Kidney tubule cell (primary cell): ENCODE results near the gene PEPD.

Experiments
- DNase-seq: peaks from one replicate; pipeline ENCODE4 v3.0.0-alpha.2; 2018; ENCODE audit warnings: low spot score

Gene PEPD

DNA sequence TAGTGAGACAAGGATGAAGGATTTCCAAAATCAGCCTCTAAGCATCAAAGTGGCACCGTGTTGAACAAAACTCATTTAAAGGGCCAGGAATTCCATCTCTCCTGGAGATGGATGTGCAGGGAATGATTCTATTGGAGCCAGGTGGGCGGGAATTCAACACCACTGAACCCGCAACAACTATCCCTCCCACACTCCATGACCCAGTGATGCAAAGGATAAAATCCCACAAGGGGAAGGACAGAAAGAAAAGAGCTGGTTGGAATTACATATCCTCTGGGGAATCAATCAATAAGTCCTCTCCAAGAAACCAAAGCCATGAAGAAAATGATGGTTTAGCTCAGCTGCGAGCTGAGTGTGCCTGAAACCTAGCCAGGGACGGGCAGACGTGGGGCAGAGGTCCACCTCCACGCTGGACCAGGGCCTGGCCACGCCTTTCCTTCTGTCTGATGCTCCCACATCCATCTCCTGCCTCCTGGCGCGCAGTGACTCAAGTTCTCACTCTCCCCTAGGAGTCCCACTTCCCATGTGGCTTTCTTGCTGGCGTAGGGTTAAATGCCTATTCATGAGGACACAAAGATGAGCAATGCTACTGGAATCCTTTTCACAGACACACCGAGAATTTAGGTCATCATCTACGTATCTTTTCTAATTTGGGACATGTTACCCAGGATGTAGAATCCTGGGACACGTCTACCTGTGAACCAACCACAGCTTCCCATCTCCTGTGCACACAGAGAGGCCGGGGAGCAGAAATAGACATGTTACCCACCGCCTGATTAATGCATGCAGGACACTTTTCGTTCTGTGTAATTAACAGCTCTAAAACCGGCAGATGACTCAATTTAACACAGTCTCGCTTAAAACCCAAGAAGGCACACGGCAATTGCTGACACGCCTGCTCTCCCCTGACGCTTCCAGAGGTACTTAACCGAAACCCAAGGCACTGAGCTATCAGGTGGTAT, 48.6 kb downstream of the PEPD start:
- DNase-seq: peak; percentile 69

DNA sequence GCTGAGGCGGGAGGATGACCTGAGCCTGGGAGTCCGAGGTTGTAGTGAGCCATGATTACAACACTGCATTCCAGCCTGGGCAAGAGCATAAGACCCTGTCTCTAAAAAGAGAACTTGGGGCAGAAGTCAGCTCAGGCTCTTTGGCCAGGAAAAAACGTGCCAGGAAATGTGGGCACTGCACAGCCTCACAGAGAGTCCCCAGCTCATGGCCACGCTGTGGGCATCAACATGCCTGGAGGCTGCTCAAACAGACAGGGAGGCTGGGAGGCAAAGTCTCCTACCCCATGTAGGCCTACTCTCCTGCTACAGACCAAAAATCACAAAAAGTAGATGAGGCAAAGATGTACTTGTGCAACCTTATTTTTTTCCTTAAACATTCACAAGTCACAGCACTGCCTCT, 49.4 kb downstream of the PEPD start:
- DNase-seq: no peak

DNA sequence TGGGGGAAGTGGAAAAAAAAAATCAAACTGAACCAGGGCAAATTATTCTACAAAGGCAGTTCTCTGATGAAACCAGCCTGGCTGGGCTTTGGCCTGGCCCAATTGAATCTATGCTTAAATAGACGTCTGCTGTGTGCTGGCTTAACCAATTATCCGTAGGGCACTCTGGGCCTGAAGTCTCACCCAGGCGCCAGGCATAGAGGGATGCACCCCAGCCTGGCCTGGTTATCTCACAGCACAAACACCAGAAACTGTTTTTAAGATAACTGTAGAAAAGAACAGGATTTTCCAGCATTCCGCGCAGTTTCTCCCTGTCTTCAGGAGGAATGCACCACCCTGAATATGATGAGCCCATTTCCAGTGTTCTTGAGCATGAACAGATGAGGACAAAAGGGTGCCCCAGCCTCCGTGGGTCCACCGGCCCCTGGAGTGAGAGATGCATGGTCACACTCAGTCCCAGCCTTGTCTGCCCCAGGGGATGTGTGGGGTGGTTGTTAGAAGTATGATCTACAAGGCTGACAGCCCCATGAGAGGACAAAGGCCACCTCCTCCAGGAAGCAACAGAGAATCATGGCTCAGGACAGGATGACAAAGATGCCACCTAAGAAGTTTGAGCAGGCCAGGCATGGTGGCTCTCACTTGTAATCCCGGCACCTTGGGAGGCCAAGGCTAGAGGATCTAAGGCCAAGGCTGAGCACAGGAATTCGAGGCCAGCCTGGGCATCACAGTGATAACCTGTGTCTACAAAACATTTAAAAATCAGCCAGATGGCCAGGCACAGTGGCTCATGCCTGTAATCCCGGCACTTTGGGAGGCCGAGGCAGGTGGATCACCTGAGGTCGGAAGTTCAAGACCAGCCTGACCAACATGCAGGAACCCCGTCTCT, 50.2 kb downstream of the PEPD start:
- no peak for DNase-seq

DNA sequence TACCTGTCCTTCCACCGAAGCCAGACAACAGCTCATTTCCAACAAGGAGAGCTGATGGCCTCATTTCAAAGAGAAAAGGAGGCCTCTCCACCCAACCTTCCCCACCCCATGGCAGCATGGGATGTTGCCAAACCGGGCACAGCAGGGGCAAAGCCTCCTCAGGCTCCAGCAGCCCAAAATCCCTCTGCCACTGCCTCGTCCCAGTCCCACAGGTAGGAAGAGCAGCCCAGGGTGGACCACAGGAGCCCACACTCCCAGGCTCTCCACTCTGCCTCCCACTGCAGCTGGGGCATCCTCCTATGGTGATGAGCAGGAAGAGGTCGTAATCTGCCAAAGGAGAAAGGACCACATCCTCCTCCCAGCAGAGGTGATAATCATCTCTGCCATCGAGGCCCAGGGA, 50.9 kb downstream of the PEPD start:
- DNase-seq: no peak

DNA sequence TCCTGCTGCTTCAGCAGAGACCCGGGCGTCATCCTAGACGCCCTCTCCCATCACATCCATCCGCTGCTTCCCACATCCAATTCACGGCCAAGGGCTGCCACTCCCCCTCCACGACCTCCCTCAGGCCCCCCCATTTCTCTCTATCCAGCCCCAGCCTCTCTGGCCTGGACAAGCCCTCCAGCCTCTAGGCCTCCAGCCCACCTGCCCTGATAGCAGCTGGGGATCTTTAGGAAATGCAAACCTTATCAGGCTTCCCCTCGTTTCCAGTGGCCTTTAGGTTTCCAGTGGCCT, 51.6 kb downstream of the PEPD start:
- DNase-seq: no peak

DNA sequence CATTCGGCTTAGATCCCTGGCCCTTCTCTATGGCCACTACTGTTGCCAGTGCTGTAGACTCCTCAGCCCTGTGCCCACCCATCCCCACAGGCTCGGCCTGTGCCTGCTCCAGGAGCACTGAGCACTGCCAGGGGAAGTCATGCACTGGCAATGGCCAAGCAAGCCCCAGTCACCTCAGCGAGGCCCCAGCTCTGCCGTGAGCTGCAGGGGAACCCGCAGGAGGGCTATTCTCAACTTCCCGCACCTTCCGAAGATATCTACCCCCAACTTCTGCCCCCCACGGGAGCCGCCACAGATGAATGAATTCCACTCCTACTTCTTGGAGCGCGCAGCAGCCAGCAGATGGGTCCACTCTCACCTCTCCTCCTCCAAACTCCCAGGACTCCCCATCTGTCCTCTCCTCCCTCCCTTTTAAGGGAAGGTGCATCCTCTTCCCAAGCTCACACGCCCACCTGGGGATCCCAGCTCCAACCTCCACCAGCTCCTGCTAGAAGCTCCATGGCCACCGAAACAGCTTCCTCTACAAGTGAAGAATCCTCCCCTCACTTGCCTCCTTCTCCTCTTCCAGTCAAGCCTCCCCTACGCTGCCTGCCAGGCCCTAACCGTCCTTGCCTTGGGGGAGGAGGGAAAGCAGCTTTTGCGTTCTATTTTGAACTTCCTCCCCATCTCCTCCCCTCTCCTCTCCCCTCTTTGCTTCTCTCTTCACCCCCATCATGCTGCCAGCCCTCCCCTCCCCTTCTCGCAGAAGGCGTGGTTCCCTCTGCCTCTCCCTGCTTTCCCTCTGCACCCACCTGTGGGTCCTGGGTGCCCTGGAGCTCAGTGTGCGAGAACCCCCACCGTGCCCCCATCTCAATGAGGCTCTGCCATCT, 52.2 kb downstream of the PEPD start:
- DNase-seq: no peak

DNA sequence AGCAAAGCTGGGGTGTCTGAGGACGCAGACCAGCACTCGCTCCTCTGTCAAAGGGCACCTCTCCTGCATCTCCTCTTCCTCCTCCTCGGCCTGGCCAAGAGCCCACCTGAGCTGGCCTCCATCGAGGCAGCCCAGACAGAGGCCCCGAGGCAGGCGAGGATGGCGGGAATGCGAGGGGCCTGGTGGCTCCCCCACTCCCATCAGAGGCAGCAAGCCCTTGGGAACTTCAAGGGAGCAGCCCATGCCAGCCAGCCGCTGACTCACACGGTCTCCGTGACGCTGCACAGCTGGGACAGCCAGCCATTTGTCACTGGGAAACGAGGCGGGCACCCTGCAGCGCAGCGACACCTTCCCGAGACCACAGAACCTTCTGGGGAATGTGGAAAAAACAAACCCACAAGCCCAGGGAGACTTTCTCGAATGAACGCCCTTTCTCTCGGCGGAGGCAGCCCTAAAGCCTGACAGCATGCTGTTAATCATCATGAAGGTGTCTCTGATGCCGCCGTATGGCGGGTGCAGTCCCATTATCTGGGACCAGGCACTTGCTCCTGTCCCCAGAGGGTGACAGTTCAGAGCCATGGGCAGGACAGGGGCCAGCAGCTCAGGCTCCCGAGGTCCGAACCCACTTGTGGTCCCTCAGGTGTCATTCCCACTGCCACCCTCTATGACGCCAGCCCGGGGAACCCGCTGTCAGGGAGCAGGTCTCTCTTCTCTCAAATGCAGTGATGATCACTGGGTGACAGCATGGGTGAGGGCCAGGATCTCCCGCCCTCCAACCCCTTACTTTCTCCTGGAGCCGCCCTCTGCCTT, 53.0 kb downstream of the PEPD start:
- DNase-seq: no peak

DNA sequence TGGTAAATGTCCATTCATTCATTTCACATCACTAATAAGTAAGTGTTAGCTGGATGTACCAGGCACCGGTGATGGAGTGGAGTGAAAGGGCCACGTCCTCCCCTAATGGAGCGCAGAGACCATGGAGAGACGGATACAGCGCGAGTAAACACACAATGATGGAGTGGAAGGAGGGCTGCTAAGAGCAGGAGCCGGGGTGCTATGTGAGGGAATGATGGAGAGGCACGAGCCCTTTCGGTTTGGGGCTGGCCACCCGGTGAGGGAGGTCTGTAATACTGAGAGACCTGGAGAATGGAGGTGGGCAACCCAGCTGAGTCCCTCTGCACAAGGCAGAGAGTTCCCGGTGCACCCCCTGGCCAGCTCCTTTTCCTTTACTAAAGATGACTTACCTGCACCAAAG, 53.7 kb downstream of the PEPD start:
- DNase-seq: no peak

DNA sequence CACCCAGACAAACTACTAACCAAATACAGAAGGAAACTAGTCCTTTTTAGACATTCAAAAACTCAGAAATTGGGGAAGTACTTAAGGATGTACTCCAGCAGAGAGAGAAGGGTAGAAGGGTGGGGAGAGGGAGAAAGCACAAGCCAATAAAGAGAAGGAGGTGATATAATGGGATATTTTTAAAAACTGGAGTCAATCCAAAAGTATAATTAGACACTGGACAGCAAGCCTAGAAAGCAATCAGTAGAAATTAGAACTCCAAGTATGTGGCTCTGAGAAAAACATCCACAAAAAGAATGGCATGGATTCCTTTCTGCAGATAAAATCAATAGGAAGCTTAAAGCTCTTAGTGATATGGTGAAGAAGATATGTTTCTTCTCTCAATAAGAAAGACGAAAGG, 55.8 kb downstream of the PEPD start:
- no peak for DNase-seq

DNA sequence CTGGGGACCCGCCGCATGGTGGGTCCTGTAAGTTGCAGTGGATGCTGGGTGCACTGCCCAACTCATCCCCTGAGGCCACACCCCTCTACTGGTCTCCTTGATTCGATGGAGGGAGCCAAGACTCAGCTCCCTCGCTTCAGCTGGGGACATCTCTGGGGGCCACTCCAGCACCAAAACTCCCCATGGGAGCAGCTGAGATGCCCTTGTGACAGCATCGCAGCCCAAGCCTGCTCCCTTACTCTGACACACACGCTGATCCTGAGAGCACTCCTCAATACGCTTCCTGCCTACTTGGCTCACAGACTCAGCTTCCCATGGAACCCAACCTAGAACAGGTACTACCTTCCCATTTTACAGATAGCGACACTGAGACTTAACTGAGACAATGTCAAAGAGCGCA, 56.2 kb downstream of the PEPD start:
- no peak for DNase-seq

DNA sequence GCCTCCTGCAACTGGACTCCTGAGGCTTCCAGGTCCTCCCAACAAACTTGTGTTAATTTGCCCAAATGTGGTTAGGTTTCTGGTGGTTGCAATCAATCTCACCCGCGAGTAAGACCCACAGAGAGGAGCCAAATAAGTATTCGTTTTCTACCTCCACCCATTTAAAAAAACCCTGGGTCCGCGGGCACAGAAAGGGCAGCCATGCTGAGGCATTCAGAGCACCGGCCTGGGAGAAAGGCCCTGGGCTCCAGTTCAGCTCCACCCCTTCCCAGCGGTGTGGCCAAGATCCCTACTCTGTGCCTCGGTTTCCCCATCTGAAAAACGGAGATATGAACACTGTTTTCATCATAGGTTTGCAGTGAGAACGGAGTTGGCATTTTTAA, 56.9 kb downstream of the PEPD start:
- no peak for DNase-seq

DNA sequence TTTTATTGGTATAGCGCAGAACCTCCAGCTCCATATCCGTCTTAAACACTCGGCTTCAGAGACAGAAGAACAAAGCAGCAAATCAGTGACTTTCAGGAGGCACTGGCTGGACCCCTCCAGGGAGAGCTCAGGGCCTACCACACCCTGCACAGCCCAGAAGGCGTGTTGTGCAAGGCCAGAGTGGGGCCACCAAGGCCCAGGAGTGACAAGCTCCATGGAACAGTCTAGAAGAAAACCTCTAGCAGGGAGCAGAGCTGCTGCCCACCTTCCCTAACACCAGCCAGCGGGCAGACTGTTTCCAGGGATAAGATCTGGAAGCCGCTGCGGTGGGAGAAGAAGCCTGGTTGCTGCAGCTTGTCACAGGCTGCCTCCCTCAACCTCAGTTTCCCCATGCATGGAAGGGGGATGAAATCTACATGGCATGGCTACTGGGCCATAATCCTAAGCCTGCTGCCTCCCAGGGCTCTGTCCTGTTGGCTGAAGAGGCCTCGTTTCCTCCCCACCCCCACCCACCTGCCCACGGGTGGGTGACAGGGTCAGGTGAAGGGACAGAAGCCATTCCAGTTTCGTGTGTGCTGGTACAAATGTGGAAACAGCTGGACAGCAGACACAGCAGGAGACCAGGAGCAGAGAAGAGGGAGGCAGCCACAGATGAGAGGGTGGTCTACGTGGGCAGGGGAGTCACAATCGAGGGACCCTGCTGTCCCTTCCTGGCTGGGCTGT, 57.4 kb downstream of the PEPD start:
- DNase-seq: no peak

DNA sequence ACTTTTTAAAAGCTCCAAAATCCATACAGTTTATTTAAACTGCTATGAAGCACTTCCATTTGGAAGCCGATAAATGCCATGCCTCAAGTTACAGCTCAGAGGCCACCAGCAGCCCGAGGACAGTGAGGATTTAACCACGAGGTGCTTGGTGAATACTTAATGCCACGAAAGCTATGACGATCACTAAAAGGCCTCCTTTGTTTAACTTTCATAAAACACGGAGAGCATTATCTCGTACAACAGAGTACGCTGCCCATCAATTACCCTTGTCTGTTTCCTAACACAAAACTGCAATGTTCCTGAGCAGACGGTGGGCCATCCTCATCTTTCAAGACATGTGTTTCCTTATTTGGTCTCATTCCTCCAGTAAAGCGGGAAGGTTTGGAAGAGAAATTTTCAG, 58.4 kb downstream of the PEPD start:
- no peak for DNase-seq

DNA sequence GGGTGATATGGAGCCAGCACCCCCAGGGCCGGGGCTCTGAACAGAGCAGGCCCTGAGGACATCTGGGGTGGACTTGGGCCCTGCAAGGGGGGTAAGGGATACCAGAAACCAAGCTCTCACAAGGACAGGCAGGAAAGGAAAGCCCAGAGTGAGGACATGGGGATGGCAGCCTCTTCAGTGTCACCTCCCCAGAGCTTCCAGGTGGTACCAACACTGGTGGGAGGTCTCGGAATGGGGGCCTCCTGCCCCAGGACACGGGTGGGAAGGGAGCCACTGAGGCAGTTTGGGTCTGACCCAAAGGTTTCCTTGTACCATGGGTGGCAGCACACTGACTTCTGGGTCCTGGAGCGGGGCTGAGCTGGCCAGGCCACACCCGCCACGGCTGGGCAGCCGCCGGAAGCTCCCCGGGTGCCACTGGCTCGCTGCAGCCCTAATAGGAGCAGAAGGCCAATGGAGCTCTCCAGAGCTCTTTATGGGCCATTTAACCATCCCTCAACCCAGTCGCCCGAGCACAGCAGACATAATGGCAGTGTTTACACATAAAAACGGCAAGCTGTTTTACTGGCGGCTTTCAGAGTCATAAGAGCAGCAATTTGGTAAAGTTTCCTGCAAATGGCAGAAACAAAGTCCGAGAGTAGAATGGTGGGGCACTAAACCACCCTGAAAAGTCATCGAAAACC, 59.3 kb downstream of the PEPD start:
- DNase-seq: no peak

DNA sequence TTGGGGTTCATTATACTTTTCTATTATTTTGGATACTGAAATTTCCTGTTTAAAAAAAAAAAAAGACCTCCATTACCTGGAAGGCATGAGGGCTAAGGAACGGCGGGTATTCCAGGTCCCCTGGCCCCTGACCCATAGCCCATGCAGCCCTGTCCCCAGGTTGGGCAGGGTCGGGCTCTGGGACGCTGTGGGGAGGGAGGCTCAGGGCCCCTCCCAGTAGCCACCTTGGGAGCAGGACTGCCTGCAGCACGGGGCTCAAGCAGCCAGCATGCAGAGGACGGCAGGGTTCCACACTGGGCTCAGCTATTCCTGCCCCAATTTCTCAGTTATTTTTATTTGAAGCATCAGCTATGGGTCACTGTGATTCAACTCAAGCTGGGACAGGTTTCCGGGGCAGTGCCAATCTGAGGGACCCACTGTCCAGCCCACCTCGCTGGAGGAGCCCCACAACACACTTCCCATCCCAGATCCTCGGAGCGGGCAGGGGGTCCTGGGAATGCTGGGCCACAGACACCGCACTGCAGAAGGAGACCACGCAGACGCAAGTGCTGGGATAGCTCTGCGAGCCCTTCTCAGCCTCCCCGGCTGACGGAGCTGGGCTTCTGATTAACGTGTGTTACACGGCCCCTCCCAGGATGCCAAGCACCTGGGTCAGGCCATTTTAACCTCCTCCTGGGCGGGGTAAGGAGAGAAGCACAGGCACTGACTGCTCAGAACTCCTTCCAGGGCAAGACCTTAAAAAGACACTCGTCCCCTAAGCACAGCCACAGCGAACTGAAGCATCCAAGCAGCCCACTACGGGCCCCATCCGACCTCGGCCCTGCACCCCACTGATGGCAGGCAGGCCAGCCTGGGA, 60.1 kb downstream of the PEPD start:
- no peak for DNase-seq

DNA sequence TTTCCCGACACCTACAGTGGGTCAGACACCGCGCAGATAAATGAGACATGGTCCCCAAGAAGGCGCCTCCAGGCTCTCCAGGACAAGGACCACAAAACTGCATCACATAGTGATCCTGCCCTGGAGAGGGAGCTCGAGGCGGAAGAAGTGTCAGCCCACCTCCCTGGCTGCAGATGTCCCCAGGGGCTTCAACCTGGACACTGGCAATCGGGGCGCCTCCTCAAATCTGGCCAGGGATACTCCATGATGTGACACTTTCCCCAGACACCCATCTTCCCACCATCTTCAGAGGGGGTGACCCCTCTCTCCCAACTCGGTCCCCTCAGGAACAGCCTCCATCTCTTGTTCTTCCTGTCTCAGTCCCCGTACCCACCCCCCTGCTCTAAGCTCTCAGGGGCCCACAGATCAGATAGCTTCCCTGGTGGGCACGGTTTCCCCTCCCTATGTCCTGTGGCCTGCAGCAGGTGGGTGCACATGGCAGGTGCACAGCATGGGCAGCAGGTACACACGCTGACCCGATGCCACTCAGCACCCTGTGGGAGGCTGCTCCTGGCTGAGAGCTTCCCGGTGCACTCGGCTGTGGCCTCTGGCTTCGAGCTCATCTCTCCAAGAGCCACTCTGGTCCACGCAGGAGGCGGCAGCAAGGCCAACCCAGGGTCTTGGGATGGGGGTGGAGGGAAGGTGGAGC, 61.2 kb downstream of the PEPD start:
- DNase-seq: no peak

DNA sequence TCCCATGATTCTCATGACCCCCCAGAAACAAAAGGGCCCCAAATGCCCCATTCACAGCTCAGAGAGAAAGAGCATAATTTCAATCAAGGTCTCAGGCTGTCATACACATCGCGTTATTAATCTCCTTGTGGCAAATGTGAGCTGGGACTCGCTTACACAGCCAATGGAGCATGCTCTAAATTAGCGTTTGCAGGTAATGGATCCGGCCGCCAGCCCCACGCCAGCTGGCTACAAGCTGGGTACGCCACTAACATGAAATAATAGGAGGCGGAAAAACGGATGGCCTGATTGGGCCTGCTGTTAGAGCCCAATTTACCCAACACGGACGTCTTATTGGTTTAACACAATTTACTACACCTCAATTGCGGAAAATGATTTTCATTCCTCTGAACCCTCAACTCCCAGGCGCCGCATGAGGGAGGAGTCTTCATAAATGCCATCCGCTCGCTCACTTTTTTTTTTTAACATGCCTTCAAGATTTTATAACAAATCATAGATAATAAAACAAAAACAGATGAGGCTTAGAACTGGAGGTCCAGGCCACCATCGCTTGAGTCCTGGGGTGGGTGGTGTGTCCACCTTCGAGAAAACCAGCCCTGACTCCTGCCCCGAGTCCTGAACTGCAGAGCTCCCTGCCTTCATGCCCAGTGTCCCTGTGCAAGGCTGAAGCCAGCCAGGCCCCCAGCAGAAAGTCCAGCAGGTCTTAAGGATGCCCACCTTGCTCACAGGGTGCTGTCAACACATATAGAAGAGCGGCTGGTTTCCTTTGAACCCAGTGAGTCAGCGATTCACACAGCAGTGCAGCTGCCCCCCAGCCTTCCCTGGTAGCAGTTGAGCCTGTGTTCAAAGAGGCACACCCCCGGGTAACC, 62.1 kb downstream of the PEPD start:
- DNase-seq: no peak

DNA sequence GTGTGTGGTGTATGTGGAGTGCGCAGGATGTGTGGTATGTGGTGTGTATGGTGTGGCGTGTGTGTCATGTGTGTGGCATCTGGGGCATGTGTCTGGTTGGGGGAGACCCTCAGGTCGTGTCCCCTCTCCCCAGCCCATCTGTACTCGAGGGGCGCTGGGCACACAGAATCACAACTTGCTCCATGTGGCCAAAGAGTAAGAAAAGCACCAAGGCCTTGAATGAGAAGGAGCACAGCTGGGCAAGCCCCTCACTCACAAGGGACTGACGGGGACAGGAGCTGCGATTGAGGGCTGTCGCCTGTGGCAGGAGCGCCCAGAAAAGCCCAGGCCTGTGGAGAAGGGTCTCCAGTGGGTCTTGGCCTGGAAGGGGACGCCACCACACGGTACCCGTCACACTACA, 62.8 kb downstream of the PEPD start:
- DNase-seq: no peak
